Measurements from ENCODE around the gene VCAN.
A peak's percentile ranks its signal among the peaks of the same experiment; 100 is the strongest.
"Not testable (repeated sequence)": the region's sequence is repeated elsewhere in the genome, so short reads cannot be mapped to it uniquely, and the experiment has no call there.

Gene VCAN

GRCh38 chr5:83471405-83472212 is at the start of gene VCAN:
TSS of gene VCAN (plus strand) at chr5:83471744. CDS start at chr5:83483519, 11,775 bp downstream.
- DNase-seq (ENCODE audit: low spot score), result no peak

GRCh38 chr5:83422284-83422683 is 49.3 kb upstream of the VCAN start:
- no peak for DNase-seq (ENCODE audit: low spot score)

GRCh38 chr5:83426855-83427254 is 44.7 kb upstream of the VCAN start:
- no peak for DNase-seq (ENCODE audit: low spot score)

GRCh38 chr5:83428126-83428525 is 43.4 kb upstream of the VCAN start:
- DNase-seq (ENCODE audit: low spot score), result no peak

GRCh38 chr5:83428890-83429289 is 42.7 kb upstream of the VCAN start:
- no peak for DNase-seq (ENCODE audit: low spot score)

- peak; percentile 52 for DNase-seq (ENCODE audit: low spot score)
Observed at GRCh38 chr5:83430130-83431010, 41.2 kb upstream of the VCAN start.

GRCh38 chr5:83433891-83434290 is 37.7 kb upstream of the VCAN start:
- DNase-seq (ENCODE audit: low spot score), result no peak

GRCh38 chr5:83434946-83435345 is 36.6 kb upstream of the VCAN start:
- DNase-seq (ENCODE audit: low spot score), result no peak

GRCh38 chr5:83436276-83436675 is 35.3 kb upstream of the VCAN start:
- DNase-seq (ENCODE audit: low spot score), result no peak

- DNase-seq (ENCODE audit: low spot score), result not testable (repeated sequence)
Observed at GRCh38 chr5:83437697-83438096, 33.8 kb upstream of the VCAN start.

- DNase-seq (ENCODE audit: low spot score), result no peak
Observed at GRCh38 chr5:83440826-83441225, 30.7 kb upstream of the VCAN start.

GRCh38 chr5:83441747-83442146 is 29.8 kb upstream of the VCAN start:
- no peak for DNase-seq (ENCODE audit: low spot score)

GRCh38 chr5:83443534-83443933 is 28.0 kb upstream of the VCAN start:
- no peak for DNase-seq (ENCODE audit: low spot score)

- DNase-seq (ENCODE audit: low spot score), result no peak
Observed at GRCh38 chr5:83444445-83444844, 27.1 kb upstream of the VCAN start.

GRCh38 chr5:83446253-83446947 is 25.1 kb upstream of the VCAN start:
- no peak for DNase-seq (ENCODE audit: low spot score)

- no peak for DNase-seq (ENCODE audit: low spot score)
Observed at GRCh38 chr5:83447533-83447932, 24.0 kb upstream of the VCAN start.

GRCh38 chr5:83450183-83450966 is 21.2 kb upstream of the VCAN start:
- DNase-seq (ENCODE audit: low spot score), result no peak

- no peak for DNase-seq (ENCODE audit: low spot score)
Observed at GRCh38 chr5:83450967-83451248, 20.6 kb upstream of the VCAN start.

GRCh38 chr5:83451955-83452354 is 19.6 kb upstream of the VCAN start:
- no peak for DNase-seq (ENCODE audit: low spot score)

- no peak for DNase-seq (ENCODE audit: low spot score)
Observed at GRCh38 chr5:83453937-83454336, 17.6 kb upstream of the VCAN start.

- DNase-seq (ENCODE audit: low spot score), result no peak
Observed at GRCh38 chr5:83464261-83464660, 7.3 kb upstream of the VCAN start.

All from CD4-positive, alpha-beta T cell treated with Interleukin-2 at 100 ng/mL for 4 hours (primary cell).